Activated B cell treated with CpG ODN at 0.5 μM for 24 hours (primary cell): Measurements from ENCODE around the gene MOB3A. TPM values are rescaled to one million over a fixed set of nuclear protein-coding genes. Genes with fewer than 3 reads are reported as not detected.

Experiments used
- ATAC-seq: fragments of 200-7000 bp; cut with Tn5 transposase; one replicate; pipeline ENCODE4 v1.10.0; 2021; ENCODE audit warnings: low read depth, mild to moderate bottlenecking, moderate library complexity
- CTCF ChIA-PET: fragments of 350-600 bp; sonication (Branson Sonifier 250); formaldehyde crosslinking; loops from one replicate; lab custom pipeline; 2021; ENCODE audit warnings: antibody characterized with exemption; lab: Charles Lee
- POLR2A ChIA-PET: fragments of 350-600 bp; sonication (Branson Sonifier 250); formaldehyde crosslinking; loops from one replicate; lab custom pipeline; 2021; ENCODE audit warnings: antibody characterized with exemption; lab: Charles Lee
- DNase-seq: peaks from one replicate; pipeline ENCODE4 v3.0.0; 2022
- H3K27ac Mint-ChIP-seq: one replicate; pipeline ENCODE4 v1.8.0; 2020; ENCODE audit warnings: mixed read lengths
- H3K27me3 Mint-ChIP-seq: one replicate; pipeline ENCODE4 v1.8.0; 2021; ENCODE audit warnings: mixed read lengths
- H3K36me3 Mint-ChIP-seq: one replicate; pipeline ENCODE4 v1.8.0; 2021; ENCODE audit warnings: low read depth, mixed read lengths
- H3K4me1 Mint-ChIP-seq: one replicate; pipeline ENCODE4 v1.8.0; 2021; ENCODE audit warnings: mixed read lengths
- H3K4me3 Mint-ChIP-seq: one replicate; pipeline ENCODE4 v1.8.0; 2020; ENCODE audit warnings: mild to moderate bottlenecking, mixed read lengths
- H3K9me3 Mint-ChIP-seq: one replicate; pipeline ENCODE4 v1.8.0; 2020; ENCODE audit warnings: mixed read lengths
- CTCF ChIP-seq: fragments of 200-600 bp; IDR thresholded peaks from one replicate; pipeline ENCODE4 v1.8.0; 2022; ENCODE audit warnings: antibody characterized with exemption, mild to moderate bottlenecking
- intact Hi-C: fragments of 100-400 bp; cut with micrococcal nuclease; formaldehyde crosslinking; loops from one replicate; pipeline ENCODE4 v1.15.1; 2024
- total RNA-seq: library from RNA; stranded (reverse); gene quantifications from 2 replicates; pipeline ENCODE4 v1.2.3, GENCODE V29; 2022

Gene MOB3A
- total RNA-seq, 1 donor from 2014 or later: 189 TPM

- DNase-seq (no peak), ATAC-seq (no peak)
- intact Hi-C loops: no loop called here
- Mint-ChIP-seq H3K4me1 (no peaks in the 10 kb centered on the region), H3K9me3 (peaks cover 2% of the 10 kb centered on the region), H3K27ac (no peak overlapping the region), H3K27me3 (no peaks in the 10 kb centered on the region), H3K4me3 (no peak overlapping the region), H3K36me3 (peaks cover 75% of the 10 kb centered on the region)
- TF ChIP-seq CTCF: no peak
- ChIA-PET CTCF (no interaction called here), POLR2A (no interaction called here)
Observed at GRCh38 chr19:2103045-2103707, 7.0 kb upstream of the MOB3A start.

GRCh38 chr19:2101417-2102335, 5.5 kb upstream of the MOB3A start:
- H3K9me3 Mint-ChIP-seq: peaks cover 2% of the 10 kb centered on the region
- no peaks in the 10 kb centered on the region for H3K27me3 Mint-ChIP-seq
- DNase-seq (no peak), ATAC-seq (no peak)
- peaks cover 10% of the 10 kb centered on the region for H3K4me1 Mint-ChIP-seq
- H3K36me3 Mint-ChIP-seq: peaks cover 62% of the 10 kb centered on the region
- intact Hi-C loops: no loop called here
- H3K4me3 Mint-ChIP-seq: no peak overlapping the region
- TF ChIP-seq CTCF: no peak
- ChIA-PET POLR2A (interaction anchor here (0.6 kb wide), 1 partner anchor 37 kb away, joined by 8 read pairs; no protein-coding TSS in a partner anchor), CTCF (no interaction called here)
- no peak overlapping the region for H3K27ac Mint-ChIP-seq

GRCh38 chr19:2100719-2101061, 4.6 kb upstream of the MOB3A start:
- H3K27ac Mint-ChIP-seq: no peak overlapping the region
- ChIA-PET CTCF (no interaction called here), POLR2A (interaction anchor here (0.7 kb wide), 1 partner anchor 88 kb away, joined by 3 read pairs; no protein-coding TSS in a partner anchor)
- H3K9me3 Mint-ChIP-seq: peaks cover 2% of the 10 kb centered on the region
- no peak for TF ChIP-seq CTCF
- H3K4me1 Mint-ChIP-seq: peaks cover 10% of the 10 kb centered on the region
- ATAC-seq (no peak), DNase-seq (no peak)
- H3K36me3 Mint-ChIP-seq: peaks cover 56% of the 10 kb centered on the region
- H3K27me3 Mint-ChIP-seq: no peaks in the 10 kb centered on the region
- H3K4me3 Mint-ChIP-seq: no peak overlapping the region
- intact Hi-C loops: no loop called here

- H3K4me3 Mint-ChIP-seq: no peak overlapping the region
- H3K4me1 Mint-ChIP-seq: peaks cover 10% of the 10 kb centered on the region
- ChIA-PET CTCF (no interaction called here), POLR2A (interaction anchor here (0.7 to 36.0 kb wide), 2 partner anchors 41 to 87 kb away, joined by 3 to 2723 read pairs; partner anchors contain the start of gene MKNK2)
- no peak for ATAC-seq
- peaks cover 54% of the 10 kb centered on the region for H3K36me3 Mint-ChIP-seq
- no peak for TF ChIP-seq CTCF
- no peak for DNase-seq
- H3K27me3 Mint-ChIP-seq: no peaks in the 10 kb centered on the region
- peaks cover under 1% of the 10 kb centered on the region for H3K9me3 Mint-ChIP-seq
- intact Hi-C loops: loop anchor here (10.0 kb wide), 1 partner anchor 215 kb away; no protein-coding TSS in a partner anchor
- no peak overlapping the region for H3K27ac Mint-ChIP-seq
Observed at GRCh38 chr19:2099937-2100718, 4.0 kb upstream of the MOB3A start.
